Type B pancreatic cell (in vitro differentiated cells): ENCODE results near the gene IRGQ. TPM values are rescaled to one million over a fixed set of nuclear protein-coding genes. Genes with fewer than 3 reads are reported as not detected.

Experiments
- DNase-seq: peaks from one replicate; pipeline ENCODE4 v3.0.0; 2021; ENCODE audit warnings: mixed read lengths; ENCODE audit not compliant: unreplicated experiment; ENCODE audit errors: extremely low spot score
- H3K27ac Mint-ChIP-seq: 2 replicates; pipeline ENCODE4 v1.8.0; 2021; ENCODE audit warnings: mild to moderate bottlenecking, mixed read lengths
- H3K27me3 Mint-ChIP-seq: 2 replicates; pipeline ENCODE4 v1.8.0; 2021; ENCODE audit warnings: mixed read lengths
- H3K36me3 Mint-ChIP-seq: 2 replicates; pipeline ENCODE4 v1.8.0; 2021; ENCODE audit warnings: mixed read lengths
- H3K4me1 Mint-ChIP-seq: one replicate; pipeline ENCODE4 v1.8.0; 2021; ENCODE audit warnings: mixed read lengths; ENCODE audit not compliant: unreplicated experiment
- H3K4me3 Mint-ChIP-seq: 2 replicates; pipeline ENCODE4 v1.8.0; 2021; ENCODE audit warnings: mild to moderate bottlenecking, mixed read lengths
- H3K9me3 Mint-ChIP-seq: 2 replicates; pipeline ENCODE4 v1.8.0; 2021; ENCODE audit warnings: mixed read lengths
- CTCF ChIP-seq: fragments of 200-600 bp; sonication (generic); conservative IDR thresholded peaks from 2 replicates; pipeline ENCODE4 v1.5.0; 2021; ENCODE audit warnings: antibody characterized with exemption, mild to moderate bottlenecking
- total RNA-seq: library from RNA; stranded (reverse); gene quantifications from 2 replicates; pipeline ENCODE4 v1.2.1, GENCODE V29; 2021; ENCODE audit warnings: low replicate concordance

IRGQ gene
- total RNA-seq, 1 donor from 2014 or later: 41.5 TPM

GRCh38 chr19:43586346-43586745 lies 9.6 kb downstream of the IRGQ start:
- H3K36me3 Mint-ChIP-seq: peaks cover 31% of the 10 kb centered on the region
- no peaks in the 10 kb centered on the region for H3K9me3 Mint-ChIP-seq
- no peak for DNase-seq
- no peak for TF ChIP-seq CTCF
- H3K27me3 Mint-ChIP-seq: no peaks in the 10 kb centered on the region
- H3K4me3 Mint-ChIP-seq: no peak overlapping the region
- H3K27ac Mint-ChIP-seq: no peak overlapping the region
- peaks cover 18% of the 10 kb centered on the region for H3K4me1 Mint-ChIP-seq

- H3K4me3 Mint-ChIP-seq: no peak overlapping the region
- no peak for DNase-seq
- H3K9me3 Mint-ChIP-seq: no peaks in the 10 kb centered on the region
Measured at GRCh38 chr19:43584484-43584883, 11.4 kb downstream of the IRGQ start.

GRCh38 chr19:43582495-43582894 lies 13.4 kb downstream of the IRGQ start:
- Mint-ChIP-seq H3K27ac (no peak overlapping the region), H3K36me3 (peaks cover 17% of the 10 kb centered on the region), H3K4me1 (peaks cover 32% of the 10 kb centered on the region), H3K4me3 (no peak overlapping the region), H3K9me3 (no peaks in the 10 kb centered on the region), H3K27me3 (no peaks in the 10 kb centered on the region)
- DNase-seq: no peak
- no peak for TF ChIP-seq CTCF

More at GRCh38 chr19:43584484-43584883, 11.4 kb downstream of the IRGQ start:
- no peak for TF ChIP-seq CTCF
- Mint-ChIP-seq H3K4me1 (peaks cover 26% of the 10 kb centered on the region), H3K36me3 (peaks cover 23% of the 10 kb centered on the region), H3K27me3 (no peaks in the 10 kb centered on the region), H3K27ac (no peak overlapping the region)

GRCh38 chr19:43581467-43581866 lies 14.5 kb downstream of the IRGQ start:
- H3K27ac Mint-ChIP-seq: peak overlapping the region; percentile 36
- peak overlapping the region; percentile 88 for H3K4me3 Mint-ChIP-seq
- no peak for TF ChIP-seq CTCF
- DNase-seq: no peak
- peaks cover 36% of the 10 kb centered on the region for H3K4me1 Mint-ChIP-seq
- H3K27me3 Mint-ChIP-seq: no peaks in the 10 kb centered on the region
- no peaks in the 10 kb centered on the region for H3K9me3 Mint-ChIP-seq
- H3K36me3 Mint-ChIP-seq: peaks cover 14% of the 10 kb centered on the region

- no peaks in the 10 kb centered on the region for H3K27me3 Mint-ChIP-seq
- H3K27ac Mint-ChIP-seq: peak overlapping the region; percentile 67
- H3K36me3 Mint-ChIP-seq: peaks cover 4% of the 10 kb centered on the region
- H3K9me3 Mint-ChIP-seq: no peaks in the 10 kb centered on the region
- TF ChIP-seq CTCF: no peak
- DNase-seq: no peak
- peaks cover 38% of the 10 kb centered on the region for H3K4me1 Mint-ChIP-seq
- peak overlapping the region; percentile 75 for H3K4me3 Mint-ChIP-seq
Measured at GRCh38 chr19:43578787-43579186, 17.1 kb downstream of the IRGQ start.
